GM18858 (cell line): Measurements from ENCODE around the gene ZBTB9.

Experiments
- ATAC-seq: cut with Tn5 transposase; IDR thresholded peaks from one replicate; pipeline ENCODE4 v1.9.1; 2021; ENCODE audit not compliant: unreplicated experiment

ZBTB9 gene

DNA sequence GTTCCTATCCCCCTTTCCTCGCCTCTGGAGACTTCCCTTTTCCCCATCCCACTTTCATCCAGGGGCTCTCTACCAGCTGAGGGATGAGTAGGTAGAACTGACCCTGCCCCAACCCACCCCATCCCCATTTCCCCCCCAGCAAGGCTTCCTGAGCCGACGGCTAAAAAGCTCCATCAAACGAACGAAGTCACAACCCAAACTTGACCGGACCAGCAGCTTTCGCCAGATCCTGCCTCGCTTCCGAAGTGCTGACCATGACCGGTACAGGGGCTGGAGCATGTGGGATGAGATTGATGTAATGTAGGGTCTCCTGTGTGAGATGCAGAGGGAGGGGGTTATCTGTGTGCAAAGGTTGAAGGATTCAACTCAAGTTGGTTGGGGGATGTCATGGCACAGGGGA lies 21.8 kb upstream of the ZBTB9 start:
- ATAC-seq = no peak

DNA sequence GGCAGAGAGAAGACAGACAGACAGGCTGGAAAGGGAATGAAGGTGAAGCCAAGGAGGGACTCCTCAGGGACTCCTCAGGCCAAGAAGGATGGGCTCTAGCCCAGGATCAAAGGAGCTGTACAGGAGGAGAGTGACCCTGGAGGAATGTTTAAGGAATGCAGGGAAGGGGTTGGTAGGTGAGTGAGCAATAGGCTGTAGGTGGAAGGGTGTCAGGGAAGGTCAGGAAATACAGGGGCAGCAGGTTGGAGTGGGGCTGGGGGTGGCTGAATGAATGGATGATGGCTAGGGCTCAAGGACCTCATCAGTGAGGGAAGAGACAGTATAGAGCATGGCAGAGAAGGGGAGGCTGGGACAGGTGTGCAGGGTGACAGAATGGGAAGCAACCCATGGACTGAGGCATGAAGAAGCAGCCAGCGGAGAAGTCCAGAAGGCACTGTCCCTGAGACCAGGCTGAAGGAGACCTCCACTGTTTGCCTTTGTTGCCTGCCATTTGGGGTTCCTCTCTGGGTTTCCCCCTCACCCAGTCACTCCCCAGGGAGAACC lies 21.3 kb upstream of the ZBTB9 start:
- ATAC-seq = no peak

DNA sequence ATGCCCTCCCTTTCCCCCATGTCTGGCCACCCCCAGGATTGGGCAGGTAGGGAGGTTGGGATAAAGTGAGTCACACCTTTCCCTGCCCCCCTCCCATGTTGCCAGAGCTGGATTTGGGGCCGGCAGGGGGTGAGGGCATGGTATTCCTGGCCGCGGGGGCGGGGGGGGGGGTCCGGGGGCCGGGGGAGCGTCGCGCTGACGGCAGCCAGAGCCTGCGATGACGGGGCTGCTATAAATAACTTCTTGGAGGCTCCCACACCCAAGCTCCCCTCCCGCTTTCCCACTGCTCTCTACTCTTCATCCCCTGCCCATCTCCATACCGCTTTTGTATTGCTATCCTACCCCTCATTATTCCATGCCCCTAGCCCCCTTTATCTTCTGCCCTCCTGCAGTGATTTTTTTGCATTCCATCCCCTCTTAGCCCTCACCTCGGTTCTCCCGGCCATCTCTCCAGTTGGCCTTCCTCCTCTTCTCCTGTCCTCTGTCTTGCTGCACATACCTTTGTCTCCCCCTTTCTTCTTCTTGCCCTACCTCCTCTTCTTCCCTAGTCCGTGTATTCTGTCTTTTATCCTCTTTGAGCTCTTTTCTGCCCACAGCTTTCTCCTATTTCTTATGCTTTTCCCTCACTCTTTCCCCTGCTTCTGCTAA lies 20.7 kb upstream of the ZBTB9 start:
- no peak for ATAC-seq

DNA sequence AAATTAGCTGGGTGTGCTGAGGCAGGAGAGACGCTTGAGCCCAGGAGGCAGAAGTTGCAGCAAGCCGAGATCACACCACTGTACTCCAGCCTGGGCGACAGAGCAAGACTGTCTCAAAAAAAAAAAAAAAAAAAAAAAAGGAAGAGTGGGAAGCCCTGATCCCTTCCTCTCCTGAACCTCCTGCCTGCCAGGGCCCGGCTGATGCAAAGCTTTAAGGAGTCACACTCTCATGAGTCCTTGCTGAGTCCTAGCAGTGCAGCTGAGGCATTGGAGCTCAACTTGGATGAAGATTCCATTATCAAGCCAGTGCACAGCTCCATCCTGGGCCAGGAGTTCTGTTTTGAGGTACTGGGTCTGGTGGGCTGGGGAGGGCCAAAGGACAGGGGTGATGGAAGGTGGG lies 19.4 kb upstream of the ZBTB9 start:
- no peak for ATAC-seq

DNA sequence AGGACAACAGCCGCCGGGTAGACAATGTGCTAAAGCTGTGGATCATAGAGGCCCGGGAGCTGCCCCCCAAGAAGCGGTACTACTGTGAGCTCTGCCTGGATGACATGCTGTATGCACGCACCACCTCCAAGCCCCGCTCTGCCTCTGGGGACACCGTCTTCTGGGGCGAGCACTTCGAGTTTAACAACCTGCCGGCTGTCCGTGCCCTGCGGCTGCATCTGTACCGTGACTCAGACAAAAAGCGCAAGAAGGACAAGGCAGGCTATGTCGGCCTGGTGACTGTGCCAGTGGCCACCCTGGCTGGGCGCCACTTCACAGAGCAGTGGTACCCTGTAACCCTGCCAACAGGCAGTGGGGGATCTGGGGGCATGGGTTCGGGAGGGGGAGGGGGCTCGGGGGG lies 16.7 kb upstream of the ZBTB9 start:
- no peak for ATAC-seq

DNA sequence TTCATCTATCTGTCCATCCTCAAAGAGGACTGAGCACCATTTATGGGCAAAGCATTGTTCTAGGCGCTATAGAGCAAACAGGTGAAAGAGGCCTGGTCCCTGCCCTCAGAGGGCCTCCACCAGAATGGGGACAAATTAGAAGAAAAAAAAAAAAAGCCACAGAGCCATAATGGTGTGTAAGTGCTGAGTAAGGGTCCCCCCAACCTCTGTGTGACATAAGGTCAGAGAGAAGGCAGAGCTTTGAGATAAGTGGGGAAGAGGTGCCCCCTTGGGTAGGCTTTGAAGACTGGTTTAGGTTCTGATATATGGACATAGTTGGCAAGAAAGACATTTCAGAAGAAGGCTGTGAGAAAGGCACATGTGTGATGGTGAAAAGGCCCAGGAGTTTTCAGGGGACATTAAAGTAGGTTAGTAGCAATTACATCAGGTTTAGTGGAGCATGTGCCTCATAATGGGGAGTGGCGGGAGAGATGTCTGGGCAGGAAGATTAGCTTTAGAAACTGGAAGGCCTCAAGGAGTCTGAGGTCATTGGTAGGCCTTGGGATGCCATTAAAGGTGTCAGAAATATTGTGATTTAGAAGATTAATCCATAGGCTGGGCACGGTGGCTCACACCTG lies 15.3 kb upstream of the ZBTB9 start:
- no peak for ATAC-seq

DNA sequence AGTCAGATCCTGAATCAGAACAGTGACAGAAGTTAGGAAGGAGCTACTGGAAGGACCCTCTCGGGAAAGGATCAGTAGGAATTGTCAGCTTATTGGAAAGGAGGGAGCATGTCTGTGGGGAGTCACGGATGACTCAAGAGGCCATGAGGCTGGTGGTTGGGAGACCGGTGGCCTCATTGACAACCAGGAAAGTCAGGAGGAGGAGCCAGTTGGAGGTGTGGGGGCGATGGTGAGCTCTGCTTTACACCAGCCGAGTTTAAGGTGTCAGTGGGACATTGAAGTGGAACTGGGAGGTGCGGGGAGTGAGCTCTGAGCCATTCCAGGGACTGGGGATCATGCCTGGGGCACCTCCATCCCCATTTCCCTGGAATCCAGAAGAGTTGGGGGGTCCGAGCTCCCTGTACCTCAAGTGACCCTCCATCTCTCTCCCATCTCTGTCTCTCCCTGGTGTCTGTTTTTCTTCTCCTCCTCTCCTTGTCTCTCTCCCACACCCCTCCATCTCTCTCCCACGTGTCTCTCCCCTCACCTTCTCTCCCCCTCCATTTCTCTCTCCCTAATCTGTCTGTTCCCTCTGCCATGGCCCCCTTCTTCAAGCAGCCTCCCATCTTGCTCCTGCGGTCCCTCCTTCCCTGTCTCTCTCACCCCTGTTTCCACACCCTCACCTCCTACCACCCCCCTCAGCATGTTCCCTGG lies 14.3 kb upstream of the ZBTB9 start:
- ATAC-seq = no peak

DNA sequence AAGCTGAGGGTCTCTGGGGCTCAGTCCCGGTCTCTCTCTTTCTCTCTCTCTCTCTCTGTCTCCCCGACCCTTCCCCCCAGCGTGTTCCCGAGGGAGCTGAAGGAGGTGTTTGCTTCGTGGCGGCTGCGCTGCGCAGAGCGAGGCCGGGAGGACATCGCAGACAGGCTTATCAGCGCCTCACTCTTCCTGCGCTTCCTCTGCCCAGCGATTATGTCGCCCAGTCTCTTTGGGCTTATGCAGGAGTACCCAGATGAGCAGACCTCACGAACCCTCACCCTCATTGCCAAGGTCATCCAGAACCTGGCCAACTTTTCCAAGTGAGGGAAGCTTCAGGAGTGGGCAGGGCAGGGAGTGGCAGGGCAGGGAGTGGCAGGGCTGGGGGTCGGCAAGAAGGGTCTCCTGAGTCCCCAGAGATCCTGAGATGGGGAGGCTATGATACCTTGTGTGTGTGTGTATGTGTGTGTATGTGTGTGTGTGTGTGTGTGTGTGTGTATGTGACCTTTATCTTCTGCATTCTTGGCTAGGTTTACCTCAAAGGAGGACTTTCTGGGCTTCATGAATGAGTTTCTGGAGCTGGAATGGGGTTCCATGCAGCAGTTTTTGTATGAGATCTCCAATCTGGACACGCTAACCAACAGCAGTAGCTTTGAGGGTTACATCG lies 13.6 kb upstream of the ZBTB9 start:
- ATAC-seq = no peak

DNA sequence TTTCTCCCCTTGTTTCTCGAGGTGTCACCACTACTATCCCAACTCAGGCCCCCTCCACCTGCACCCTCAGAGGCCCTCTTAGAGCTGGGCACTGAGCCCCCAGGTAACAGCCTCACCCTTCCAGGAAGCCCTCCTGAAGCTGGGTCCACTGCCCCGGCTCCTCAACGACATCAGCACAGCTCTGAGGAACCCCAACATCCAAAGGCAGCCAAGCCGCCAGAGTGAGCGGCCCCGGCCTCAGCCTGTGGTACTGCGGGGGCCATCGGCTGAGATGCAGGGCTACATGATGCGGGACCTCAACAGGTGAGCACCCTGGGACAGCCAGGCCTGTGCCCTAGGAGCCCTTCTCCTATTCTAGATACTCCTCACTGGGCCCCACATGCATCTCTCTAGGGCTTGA lies 12.9 kb upstream of the ZBTB9 start:
- ATAC-seq = no peak

DNA sequence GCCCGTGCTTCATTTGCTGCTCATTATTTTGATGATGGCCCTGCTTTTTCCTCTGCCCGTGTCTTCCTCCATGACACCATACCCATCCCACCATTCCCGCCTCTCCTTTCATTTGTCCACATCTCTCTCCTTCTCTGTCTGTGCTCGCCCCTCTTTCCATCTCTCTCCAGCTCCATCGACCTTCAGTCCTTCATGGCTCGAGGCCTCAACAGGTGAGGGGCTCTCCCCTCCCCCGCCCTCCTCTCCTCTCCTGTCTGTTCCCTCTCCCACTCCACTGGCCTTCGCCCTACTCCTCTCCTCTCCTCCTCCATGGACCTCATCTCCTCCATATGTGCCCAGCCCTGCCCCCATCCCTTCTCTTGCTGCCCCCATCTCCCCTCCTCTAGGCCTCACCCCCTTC lies 12.1 kb upstream of the ZBTB9 start:
- ATAC-seq = no peak

DNA sequence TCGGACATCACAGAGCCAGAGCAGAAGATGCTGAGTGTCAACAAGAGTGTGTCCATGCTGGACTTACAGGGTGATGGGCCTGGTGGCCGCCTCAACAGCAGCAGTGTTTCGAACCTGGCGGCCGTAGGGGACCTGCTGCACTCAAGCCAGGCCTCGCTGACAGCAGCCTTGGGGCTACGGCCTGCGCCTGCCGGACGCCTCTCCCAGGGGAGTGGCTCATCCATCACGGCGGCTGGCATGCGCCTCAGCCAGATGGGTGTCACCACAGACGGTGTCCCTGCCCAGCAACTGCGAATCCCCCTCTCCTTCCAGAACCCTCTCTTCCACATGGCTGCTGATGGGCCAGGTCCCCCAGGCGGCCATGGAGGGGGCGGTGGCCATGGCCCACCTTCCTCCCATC lies 11.4 kb upstream of the ZBTB9 start:
- no peak for ATAC-seq

DNA sequence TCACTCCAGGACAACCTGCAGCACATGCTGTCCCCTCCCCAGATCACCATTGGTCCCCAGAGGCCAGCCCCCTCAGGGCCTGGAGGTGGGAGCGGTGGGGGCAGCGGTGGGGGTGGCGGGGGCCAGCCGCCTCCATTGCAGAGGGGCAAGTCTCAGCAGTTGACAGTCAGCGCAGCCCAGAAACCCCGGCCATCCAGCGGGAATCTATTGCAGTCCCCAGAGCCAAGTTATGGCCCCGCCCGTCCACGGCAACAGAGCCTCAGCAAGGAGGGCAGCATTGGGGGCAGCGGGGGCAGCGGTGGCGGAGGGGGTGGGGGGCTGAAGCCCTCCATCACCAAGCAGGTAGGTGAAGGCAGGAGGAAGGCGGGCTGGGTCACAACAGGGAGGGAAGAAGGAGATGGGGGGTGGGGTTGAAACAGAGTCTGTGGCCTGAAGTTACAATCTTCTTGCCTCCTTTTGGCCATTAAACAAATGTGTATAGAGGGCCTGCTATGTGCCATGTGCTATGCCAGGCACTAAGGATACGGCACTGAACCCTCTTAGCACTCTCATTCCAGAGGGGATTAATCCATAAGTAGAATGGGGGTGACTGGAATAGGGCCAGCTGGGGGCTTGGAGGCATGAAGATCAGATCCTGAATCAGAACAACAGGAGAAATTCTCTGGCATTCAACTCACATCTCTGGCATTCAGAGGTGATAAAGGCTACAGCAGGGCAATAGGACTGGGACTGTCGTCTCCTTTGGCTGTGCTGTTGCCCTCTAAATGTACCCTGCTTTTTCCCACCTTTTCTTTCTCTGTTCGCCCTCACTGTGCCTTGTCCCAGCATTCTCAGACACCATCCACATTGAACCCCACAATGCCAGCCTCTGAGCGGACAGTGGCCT lies 10.5 kb upstream of the ZBTB9 start:
- ATAC-seq = no peak

DNA sequence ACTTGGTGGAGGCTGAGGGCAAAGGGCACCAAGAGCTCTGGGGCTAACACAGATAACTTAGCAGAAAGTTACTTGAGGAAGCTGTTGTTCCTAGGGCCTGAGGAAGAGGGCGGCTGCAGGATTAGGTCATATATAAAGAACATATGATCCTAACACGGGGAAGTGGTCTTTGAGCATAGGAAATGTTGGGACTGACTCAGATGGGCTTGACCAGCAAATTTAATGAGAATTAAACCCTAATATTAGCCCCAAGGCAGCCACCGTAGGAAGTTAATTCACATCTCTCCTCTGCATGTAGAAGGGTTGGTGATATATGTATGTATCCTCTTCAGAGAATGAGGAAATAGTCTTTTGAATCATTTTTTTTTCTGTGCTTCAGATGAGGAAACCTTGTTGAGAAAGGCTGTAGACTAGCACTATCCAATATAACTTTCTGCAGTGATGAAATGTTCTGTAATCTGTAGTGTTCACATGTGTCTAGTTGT lies 9.2 kb upstream of the ZBTB9 start:
- no peak for ATAC-seq

DNA sequence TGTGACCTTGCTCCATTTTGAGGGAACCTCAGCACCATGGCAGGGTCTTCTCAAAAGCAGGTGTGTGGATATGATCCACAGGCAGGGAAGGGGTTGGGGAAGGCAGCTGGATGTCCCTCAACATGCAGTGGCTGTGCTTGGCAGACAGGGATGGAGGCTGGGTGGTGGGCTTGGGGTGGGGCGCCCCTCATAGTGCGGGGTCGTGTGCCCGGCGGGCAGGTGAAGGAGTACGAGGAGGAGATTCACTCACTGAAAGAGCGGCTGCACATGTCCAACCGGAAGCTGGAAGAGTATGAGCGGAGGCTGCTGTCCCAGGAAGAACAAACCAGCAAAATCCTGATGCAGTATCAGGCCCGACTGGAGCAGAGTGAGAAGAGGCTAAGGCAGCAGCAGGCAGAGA lies 8.0 kb upstream of the ZBTB9 start:
- no peak for ATAC-seq

DNA sequence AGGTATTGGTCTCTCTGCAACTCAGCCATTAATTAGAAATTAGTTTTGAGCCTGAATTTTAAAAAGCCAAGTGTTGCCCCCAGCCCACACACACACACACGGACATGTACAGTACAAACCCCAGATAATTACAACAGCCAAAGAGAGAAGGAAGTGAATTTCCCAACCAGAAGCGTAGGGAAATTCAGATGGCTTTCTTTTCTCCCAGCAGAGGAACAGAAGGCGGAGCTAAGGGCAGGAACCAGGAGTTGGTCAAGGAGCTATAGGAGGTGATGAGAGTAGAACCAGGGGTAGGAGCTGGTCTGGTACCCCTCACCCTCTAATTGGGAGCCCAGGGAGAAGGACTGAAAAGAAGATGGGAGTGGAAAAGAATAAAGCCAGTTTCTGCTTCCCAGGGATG lies 3.9 kb upstream of the ZBTB9 start:
- ATAC-seq = no peak

DNA sequence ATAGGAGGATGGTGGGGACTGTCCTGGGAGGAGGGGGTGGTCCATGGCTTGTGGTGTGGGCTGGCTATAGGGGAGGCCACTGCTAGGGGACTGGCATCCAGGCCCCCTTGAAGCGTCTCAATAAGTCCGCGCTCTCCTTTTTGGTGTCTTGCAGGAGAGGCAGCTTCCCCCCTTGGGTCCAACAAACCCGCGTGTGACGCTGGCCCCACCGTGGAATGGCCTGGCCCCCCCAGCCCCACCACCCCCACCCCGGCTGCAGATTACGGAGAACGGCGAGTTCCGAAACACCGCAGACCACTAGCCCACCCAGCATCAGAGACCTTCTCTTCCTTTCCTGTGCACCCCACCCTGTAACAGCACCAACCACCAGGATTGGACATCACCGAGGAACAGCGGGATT lies 2.8 kb upstream of the ZBTB9 start:
- no peak for ATAC-seq

DNA sequence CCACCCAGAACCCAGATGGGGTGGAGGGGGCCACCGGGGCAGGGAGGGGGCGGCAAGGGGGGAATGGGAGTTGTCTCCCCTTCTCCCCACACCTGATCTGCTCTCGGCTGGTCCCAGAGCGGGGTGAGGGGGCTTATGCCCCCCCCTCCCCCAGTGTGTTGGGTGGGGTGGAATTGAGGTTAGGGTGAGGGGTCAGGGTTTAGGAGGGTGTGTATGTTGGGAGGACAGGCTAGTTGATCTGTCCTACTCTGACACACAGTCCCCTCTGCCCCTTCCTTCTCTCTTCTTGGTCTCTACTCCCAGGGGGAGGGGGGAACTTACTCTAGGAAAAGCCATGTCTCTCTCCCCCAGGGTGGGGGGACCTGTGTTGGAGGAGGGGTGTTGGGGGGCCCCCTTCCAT lies 1.9 kb upstream of the ZBTB9 start:
- no peak for ATAC-seq

DNA sequence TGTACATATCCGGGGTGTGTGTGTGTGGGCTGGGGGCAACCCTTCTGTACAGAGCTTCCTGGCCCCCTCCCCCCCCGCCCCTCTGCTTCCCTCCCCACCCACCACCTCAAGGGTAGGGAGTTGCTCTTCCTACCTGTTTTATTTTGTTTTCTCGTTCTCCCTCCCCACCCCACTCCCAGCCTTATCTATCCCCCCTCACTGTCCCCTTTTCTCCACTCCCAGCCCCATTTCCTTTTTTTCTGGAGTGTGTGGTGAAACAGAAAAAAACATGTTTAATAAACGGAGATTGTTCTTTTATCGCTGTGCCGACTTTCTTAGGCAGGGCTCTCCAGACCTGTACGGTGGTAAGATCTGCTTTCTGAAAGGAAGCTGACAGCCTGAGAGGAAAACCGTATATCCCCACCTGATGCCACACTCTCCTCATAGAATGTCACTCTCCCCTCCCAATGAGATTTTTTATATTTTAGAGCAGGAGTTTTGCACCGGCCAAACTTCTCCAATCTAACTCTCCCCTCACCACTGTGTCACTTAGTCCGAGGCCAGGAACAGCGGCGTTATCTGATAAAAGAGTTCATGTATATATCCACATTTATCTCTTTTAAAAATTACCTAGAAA lies 875 bp upstream of the ZBTB9 start:
- ATAC-seq = no peak

DNA sequence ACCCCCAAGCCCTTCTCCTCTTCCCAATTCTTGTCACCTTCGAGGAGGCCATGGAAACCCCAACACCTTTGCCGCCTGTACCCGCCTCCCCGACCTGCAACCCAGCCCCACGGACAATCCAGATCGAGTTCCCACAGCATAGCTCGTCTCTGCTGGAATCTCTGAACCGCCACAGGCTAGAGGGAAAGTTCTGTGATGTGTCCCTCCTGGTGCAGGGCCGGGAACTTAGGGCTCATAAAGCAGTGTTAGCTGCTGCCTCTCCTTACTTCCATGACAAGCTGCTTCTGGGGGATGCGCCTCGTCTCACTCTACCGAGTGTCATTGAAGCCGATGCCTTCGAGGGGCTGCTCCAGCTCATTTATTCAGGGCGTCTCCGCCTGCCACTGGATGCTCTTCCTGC lies 675 bp downstream of the ZBTB9 start:
- ATAC-seq = no peak

DNA sequence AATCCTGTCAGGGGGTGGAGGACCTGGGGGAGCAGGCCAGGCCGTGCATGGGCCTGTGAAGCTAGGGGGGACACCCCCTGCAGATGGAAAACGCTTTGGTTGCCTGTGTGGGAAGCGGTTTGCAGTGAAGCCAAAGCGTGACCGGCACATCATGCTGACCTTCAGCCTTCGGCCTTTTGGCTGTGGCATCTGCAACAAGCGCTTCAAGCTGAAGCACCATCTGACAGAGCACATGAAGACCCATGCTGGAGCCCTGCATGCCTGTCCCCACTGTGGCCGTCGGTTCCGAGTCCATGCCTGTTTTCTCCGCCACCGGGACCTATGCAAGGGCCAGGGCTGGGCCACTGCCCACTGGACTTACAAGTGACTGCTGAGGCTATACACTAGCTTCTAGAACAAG lies 1.8 kb downstream of the ZBTB9 start:
- no peak for ATAC-seq
